GM04503 (cell line): Measurements from ENCODE around the gene ALKBH4.
"Not testable (repeated sequence)": the region's sequence is repeated elsewhere in the genome, so short reads cannot be mapped to it uniquely, and the experiment has no call there.

ENCODE experiments used
- DNase-seq: peaks from one replicate; pipeline ENCODE4 v3.0.0-alpha.2; 2012; ENCODE audit warnings: low read depth

Gene ALKBH4

DNA sequence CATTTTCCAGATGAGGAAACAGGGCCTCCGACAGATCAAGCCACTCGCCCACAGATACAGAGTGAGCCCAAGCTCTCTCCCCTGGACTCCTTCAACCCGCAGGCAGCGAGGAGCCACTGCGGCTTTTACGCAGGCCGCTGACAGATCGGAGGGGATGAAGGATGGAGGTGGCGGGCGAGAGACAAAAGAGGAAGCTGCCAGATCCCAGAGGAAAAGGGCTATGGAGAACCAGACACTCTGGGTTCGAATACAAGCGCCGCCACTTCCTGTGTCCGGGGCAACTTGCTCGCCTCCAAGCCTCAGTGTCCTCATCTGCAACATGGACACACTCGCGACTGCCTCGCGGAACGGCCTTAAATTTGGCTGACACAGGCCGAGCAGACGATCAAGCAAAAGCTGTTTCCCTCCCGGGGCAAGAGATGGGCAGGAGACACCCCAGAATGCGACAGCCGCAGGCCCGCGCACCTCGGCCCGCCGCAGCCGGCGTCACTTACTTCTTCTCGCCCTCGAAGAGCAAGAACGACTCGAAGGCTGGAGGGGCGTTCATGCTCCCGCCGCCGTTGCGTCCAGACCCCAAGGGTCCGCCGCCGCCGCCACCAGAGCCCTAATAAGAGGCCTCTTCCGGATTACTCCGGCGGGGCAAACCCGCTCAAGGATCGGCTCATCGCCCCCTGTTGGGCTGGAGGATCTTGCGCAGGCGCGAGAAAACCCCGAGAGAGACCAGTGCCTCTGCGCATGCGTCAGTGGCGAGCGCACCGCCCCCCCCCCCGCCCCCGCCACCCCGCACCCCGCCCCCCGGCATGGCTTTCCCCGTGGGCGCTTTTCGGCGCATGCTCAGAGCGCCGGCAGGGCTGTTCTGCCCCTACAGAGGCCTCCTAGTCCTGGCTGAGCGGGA, 13.9 kb upstream of the ALKBH4 start, which contains the start of gene POLR2J:
POLR2J (minus strand) TSS at position 609 of the 895 bp plus-strand sequence; CDS start at position 547, 62 bp downstream.
- not testable (repeated sequence) for DNase-seq

DNA sequence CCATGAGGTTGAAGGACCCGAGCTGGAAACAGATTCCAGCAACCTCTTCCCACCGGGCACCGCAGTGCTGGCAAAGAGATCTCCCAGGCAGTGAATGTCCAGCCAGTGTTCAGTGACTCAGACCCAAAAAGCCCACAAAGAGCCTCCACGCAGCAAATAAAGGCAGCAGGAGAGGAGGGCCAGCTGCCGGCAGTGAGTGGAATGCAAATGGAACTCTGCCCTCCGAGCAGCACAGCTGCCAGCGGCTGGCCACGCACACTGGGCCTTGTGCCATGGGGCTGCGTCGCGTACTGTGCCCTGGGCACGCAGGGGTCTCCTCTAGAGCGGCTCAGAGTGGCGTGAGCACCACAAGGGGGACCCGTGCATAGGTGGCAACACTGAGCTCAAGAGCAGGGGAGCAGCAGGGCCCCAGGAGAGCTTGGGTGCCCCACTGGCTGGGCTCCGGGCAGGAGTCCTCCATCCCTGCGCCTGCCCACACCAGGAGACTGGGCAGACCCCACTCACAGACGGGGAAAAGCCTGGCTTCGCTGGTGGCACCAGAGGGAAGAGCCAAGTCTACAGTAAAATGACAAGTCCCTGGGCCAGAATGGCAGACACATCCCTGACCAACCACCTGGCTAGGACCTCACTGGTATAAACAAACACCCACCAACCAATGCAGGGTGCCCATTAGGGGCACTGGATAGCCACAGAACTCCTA, 10.2 kb upstream of the ALKBH4 start:
- DNase-seq, result not testable (repeated sequence)

DNA sequence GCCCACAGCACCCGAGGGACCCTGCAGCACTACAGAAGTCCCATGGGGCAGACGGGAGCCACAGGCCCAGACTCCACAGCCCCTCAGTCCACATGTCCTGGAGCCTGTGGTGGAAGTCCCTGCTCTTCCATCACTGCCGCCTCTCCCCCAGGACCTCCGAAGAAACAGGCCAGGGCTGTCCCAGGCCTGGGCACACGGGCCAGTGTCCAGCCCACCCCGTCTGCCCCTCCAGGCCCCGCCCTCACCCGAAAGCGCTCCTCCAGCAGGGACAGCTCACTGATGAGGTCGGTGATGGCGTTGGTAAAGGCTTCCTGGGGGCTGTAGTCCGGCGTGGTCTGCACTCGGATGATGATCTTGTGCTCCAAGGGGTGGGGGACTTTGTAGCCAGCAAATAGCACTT, 9.5 kb upstream of the ALKBH4 start:
- DNase-seq, result not testable (repeated sequence)

DNA sequence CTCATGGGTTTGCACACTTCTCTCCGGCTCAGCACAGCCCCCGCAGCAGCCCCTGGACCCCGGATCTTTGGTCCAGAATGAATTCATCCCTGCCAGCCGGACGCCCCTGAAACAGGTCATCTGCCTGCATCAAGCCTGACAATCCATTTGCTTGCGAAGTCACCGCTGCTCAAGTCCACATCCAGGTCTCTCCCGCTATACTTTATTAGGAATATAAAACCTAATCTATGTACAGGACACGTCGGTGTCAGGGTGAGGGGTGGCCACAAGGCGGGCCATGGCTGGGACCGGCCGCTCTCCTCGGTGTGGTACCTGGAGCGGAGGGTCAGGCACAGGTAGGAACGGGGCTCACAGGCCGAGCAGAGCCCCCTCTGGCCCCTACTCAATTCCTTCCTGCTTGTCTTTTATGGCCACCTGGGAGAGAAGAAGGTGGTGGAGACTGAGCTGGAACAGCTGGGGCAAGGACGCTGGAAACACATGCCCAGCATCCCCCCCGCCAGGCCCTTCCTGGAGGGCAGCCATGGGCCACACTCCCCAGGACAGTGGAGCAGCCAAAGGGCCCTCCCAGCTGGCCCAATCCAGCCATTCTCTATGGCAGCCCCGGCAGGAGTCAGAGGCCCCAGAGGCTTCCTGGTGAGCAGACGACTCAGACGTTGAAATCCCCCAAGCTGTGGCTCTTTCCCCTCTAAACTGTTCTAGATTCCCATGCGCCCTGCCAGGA, 8.8 kb upstream of the ALKBH4 start:
- DNase-seq, result no peak

DNA sequence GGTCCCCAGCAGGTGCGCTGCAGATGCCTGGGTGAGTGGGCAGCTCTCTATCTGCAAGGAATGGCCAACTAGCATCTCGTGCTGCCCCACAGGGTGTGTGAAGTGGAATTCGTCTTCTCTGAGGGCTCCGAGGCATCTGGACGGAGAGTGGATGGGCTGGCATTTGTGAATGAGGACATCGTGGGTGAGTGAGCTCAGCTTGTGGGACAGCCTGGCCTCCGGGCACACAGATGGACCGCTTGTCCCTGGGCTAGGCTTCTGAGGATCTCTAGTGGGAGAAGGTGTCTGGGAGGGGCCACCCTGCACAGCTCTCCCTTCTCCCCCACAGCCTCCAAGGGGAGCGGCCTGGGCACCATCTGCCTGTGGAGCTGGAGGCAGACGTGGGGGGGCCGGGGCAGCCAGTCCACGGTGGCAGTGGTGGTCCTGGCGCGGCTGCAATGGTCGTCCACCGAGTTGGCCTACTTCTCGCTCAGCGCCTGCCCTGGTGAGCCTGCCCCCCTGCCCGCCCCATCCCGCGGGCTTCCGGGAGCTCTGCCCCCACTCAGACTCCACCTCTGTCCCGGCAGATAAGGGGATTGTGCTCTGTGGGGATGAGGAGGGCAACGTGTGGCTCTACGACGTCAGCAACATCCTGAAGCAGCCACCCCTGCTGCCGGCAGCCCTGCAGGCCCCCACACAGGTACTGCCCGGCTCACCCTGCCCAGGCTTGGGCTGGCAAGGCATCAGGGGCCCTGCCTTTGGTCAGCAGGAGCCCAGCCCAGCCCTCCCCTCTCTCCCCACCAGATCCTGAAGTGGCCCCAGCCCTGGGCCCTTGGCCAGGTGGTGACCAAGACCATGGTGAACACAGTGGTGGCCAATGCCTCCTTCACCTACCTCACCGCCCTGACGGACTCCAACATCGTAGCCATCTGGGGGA, 7.7 kb upstream of the ALKBH4 start:
- no peak for DNase-seq

DNA sequence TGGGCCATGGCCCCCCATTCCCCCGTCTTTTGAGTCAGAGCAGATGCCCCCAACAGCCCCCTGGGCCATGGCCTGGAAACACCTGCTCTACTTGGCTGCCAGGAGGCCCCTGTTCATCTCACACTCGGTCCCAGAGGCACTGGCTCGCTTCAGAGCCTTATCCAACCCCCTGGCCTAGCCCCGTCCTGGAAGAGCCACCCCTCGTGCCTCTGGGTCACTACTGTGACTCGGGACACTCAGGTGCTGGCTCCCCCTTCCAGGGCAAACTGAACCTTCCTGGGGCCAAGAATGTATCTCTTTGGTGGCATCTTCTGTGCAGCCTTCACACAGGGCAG, 7.1 kb upstream of the ALKBH4 start:
- DNase-seq, result no peak

DNA sequence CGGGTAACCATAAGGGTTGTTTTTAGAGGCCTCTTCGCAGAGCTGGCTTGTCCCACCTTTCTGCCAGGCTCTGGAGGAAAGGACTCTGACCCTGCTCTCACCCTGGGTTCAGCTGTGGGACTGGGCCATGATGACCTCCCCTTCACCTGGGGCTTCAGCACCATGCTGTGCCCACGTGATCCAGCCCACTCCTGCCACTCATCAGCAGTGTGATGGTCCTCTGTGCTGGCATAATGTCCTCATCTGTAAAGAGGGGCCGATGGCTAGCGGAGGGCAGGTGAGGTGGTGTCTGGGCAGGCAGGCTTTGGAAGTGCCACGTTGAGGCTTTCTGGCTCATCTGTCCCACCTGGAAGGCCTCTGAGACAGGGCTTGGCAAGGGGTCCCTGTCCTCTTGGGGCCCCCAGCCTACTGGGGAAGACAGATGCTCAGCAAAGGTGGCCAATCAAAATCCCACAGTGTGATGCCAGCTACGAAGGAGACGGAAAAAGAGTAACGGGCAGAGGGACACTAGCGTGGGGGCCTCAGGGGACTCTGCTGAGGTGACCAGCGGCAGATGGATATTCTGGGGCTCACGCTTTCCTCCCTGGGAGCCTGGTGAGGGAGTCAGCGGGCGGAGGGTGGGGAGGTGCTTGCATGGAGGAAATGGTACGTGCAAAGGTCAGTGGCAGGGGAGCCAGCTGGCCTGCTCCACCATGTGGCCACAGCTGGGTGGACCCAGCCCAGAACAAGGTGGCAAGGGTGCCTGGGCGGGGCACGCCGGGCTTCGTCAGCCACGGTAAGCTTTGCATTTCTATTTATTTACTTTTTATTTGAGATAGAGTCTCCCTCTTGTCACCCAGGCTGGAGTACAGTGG, 5.5 kb upstream of the ALKBH4 start:
- DNase-seq, result no peak

DNA sequence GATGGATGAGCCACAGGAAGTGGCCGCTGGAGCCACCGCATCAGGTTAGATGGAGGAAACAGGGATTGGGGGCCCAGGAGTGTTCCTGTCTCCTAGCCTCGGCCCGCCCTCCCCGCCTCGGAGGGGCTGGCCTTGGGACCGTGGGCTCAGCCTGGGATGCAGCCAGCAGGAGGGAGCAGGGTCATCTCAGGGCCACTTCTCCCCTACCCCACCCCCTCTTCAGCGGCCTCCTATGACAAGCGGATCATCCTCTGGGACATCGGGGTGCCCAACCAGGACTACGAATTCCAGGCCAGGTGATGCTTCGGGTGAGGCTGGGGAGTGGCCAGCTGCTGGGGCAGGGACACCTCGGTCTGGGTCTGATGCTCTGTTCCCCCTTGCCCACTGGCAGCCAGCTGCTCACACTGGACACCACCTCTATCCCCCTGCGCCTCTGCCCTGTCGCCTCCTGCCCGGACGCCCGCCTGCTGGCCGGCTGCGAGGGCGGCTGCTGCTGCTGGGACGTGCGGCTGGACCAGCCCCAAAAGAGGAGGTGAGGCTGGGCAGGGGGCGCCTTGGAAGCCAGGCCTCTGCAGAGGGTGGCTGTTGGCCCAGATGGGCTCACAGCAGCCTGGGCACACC, 4.8 kb upstream of the ALKBH4 start:
- no peak for DNase-seq

DNA sequence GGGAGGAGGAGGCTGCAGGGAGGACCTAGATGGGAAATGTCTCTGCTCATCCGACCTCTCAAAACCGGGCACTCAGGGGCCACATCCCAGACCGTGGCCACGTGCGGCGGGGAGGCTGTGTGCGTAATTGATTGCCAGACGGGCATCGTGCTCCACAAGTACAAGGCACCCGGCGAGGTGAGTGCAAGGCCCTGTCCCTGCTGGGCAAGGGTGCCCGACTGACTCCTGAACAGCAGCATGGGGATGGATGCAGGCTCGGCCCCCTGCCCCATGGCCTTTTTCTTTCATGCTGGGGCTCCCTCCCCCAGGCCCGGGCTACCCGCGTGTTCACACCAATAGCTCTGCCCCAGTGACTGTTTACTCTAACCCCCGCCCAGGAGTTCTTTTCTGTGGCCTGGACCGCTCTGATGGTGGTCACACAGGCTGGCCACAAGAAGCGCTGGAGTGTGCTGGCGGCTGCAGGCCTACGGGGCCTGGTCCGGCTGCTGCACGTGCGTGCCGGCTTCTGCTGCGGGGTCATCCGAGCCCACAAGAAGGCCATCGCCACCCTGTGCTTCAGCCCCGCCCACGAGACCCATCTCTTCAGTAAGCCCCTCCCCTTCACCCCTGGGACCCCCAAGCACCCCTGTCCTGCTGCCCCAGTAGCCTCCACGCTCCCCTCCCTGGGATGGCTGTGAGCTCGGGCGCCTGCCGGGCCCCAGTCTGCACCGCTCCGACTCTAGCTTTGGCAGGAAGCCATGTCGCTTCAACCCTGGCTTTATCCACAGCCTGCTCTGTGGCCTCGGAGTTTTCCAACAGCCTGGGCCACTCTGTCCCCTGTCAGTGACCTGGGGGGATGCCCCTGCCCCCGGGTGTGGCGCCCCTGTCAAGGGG, 4.1 kb upstream of the ALKBH4 start:
- no peak for DNase-seq

DNA sequence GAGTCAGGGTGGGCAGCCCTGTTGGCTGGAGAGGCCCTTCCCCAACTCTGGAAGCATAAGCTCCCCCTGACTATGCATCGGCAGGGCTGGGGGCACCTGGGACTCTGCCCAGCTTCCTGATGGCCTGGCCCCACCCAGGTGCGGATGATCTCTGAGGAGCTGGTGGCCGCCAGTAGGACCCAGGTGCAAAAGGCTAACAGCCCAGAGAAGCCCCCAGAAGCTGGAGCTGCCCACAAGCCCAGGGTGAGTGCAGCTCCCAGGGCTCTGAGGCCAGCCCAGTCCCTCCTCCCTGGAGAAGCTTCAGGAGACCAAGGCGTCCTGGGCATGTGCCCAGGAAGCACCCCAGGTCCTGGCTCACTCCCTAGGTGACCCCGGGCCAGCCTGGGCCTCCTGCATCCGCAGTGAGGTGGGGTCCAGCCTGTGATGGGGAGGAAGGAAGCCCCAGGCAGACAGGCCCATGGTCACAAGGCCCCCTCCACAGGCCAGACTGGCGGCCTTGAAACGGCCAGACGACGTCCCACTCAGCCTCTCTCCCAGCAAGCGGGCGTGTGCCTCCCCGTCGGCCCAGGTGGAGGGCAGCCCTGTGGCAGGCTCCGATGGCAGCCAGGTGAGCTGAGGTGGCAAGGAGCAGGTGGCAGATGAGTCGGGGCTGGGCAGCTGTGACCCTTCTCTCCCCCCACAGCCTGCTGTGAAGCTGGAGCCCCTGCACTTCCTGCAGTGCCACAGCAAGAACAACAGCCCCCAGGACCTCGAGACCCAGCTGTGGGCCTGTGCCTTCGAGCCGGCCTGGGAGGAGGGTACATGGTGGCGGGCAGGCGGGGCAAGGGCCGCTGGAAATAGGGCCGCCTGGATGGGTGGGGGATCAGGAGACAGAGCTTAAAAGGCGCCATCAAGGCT, 3.2 kb upstream of the ALKBH4 start:
- no peak for DNase-seq

DNA sequence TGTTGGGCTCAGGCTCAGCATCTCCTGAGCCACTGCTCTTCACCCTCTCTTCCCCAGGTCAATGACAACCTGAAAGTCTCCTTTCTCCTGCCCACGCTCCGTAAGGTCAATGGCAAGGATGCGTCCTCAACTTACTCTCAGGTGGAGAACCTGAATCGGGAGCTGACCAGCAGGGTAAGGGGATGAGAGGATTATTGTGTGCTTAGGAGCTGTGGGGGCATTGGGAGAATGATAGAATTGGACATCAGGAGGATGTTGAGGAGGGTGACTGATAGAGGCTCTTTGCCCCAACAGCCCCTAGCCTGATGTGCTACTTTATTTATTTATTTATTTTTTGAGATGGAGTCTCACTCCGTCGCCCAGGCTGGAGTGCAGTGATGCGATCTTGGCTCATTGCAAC, 1.4 kb upstream of the ALKBH4 start:
- DNase-seq, result no peak

DNA sequence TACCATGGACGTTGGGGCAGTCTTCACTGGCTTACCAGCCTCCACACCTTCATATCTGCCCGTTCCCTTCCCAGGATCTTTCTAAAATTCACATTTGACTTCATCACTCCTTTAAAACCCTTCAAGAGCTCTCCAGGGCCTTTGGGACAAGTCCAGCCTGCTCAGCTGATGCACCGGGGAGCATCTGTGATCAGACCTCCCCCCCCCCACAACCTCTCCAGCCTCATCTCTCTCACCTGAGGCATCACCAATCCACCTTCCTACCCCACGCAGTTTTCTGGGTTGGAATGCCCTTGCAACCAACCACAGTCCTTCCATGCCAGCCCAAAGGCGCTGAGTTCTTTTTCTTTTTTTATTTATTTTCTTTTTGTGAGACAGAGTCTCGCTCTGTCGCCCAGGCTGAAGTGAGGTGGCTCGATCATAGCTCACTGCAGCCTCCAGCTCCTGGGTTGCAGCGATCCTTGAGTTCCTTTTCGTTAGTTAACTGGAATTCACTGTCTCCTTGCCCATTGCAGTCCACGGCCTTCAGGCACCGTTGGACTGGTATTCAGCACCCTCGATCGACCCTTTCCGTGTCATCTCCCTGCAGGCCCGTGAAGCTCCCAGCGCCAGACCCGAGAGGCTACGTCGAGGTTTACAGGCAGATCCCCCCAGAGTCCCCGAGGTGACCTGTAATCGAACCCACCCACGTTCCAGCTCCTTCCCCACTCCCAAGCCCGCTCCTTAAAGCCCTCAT, 654 bp downstream of the ALKBH4 start:
- DNase-seq, result no peak

DNA sequence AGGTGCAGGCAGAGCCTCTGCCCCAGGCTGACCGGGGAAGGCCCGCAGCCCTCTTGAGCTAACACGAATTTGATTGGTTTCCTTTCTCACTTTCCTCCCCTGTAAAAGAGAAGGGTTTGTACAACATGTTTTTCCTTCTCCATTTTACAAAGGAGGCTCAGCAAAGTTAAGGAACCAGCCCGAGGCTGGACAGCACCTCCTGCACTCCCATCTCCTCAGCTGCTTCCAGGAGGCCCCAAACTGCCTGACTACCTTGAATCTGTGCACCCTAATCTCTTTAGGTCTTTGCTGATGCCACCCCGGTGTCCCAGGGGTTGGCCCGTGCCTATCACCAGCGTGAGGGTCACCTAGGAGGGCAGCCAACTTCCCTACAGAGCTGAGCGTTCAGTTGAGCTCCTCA, 4.2 kb downstream of the ALKBH4 start:
- no peak for DNase-seq

DNA sequence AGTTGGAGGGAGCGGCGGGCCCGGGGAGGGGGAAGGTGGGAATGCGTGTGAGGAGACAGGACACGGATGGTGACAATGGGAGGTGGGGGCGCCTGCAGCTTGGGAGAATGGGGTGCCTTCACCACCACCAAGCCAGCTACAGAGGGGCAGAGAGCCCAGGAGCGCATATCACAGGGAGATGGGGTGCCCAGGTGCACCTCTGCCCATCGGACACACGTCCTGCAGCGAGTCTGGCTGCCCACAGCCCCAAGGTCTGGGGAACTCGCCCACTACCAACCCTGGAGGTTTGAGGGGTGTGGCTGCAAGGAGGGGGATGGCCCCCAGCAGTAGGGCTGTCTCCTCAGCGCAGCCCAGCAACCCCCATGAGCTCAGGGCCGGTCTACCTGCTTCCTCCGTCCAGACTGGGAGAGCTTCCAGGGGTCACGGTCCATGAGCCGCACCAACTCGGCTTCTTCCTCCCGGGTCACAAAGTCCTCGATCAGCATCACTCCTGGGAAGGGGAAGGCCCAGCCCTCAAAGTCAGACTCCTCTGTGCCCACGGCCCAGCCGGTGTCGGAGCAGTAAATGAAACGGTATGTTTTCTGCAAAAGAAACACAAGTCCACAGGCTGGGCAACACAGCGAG, 5.3 kb downstream of the ALKBH4 start:
- DNase-seq, result no peak

DNA sequence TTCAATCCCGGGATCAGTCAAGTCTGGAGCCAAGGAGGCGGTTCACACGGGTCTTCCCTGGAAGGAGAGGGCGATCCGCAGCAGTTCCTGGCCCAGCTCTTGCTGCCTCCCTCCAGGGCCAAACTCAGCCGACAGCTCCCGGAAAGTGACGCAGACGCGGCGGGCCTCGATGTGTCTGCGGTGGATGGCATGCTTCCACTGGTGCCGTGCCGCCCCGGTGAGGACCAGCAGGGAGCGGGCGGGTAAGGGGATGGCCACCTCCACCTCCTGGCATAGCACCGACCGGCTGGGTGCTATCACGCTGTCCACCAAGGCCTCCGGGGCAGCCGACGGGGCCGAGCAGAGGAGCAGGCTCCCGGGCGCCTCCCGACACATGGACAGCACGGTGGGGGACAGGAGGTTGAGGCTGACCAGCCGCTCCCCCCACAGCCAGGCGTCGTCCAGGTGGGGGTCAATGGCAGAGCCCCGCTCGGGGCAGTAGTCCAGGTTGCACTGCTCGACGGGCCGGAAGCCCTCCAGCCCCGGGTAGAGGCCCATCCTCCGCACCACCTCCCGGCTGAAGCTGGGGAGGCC, 7.2 kb downstream of the ALKBH4 start:
- no peak for DNase-seq

DNA sequence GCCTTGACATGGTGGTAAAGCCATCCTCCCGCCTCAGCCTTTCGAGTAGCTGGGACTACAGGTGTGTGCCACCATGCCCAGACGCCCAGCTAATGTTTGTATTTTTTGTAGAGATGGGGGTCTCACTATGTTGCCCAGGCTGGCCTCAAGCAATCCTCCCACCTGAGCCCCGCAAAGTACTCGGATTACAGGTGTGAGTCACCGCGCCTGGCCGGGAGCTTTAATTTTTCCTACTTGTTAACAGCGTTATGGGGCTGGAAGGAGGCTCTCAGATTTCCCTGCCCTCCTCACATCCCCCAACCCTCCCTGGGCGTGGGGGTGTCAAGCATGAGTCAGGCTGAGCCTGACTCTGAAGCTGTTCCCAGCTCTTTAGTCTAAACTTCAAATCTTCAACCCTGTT, 8.3 kb downstream of the ALKBH4 start:
- DNase-seq, result no peak

DNA sequence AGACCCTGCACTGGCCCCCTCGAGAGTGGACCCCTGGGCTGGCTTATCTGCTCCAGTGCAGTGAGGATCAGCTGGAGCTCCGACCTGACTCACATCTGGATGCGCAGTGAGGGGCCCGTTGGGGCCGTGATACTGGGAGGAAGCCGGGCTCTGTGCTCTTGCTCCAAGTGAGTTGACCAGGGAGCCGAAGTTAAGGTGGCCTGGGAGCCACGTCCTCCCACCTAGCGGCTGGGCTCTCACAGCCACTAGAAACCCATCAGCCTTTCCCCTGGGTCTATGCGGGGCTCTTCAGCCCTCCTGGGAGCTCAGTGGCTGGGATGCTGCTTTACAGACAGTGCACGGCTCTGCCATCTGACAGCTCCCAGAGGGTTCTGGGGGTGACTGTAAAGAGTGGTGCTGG, 9.1 kb downstream of the ALKBH4 start:
- no peak for DNase-seq
